ENCODE measurements around the gene GALK1. TPM values are rescaled to one million over a fixed set of nuclear protein-coding genes. Genes with fewer than 3 reads are reported as not detected.

Gene GALK1
- total and polyA plus RNA-seq, 9 of the 15 experiments (the other 6 are each of a cell fraction or from before 2014, with no cell fraction given), result 0.45 to 51.6 (median 17.4) TPM

DNA sequence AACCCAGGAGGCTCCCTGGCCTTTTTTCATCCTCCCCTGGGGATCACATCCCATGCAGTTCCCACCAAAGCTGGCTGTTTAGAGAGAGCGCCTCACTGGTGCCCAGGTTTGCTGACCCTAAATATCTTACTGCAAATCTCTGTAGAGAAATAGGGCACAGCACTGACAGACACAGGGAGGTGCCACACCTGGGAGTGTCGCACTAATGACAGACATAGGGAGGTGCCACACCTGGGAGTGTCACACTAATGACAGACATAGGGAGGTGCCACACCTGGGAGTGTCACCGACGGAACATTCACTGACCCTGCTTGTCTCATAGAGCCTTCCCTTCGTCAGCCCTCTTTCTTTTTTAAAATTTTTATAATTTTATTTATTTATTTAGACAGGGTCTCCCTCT is 45.2 kb upstream of the GALK1 start (continued):
- TF ChIP-seq, protein P1, sequence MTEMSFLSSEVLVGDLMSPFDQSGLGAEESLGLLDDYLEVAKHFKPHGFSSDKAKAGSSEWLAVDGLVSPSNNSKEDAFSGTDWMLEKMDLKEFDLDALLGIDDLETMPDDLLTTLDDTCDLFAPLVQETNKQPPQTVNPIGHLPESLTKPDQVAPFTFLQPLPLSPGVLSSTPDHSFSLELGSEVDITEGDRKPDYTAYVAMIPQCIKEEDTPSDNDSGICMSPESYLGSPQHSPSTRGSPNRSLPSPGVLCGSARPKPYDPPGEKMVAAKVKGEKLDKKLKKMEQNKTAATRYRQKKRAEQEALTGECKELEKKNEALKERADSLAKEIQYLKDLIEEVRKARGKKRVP (CRISPR knock-in tag; IDR thresholded peaks at IDR 0.05), result no peak
- TF ChIP-seq HCFC1 (IDR thresholded peaks at IDR 0.05; ENCODE audit: low read depth, low read length) (peak; percentile 45; the same call in 1 of the 2 replicates), MYNN (IDR thresholded peaks at IDR 0.05) (no peak), MYNN (CRISPR knock-in tag; IDR thresholded peaks at IDR 0.05) (no peak), NCOR1 (IDR thresholded peaks at IDR 0.05) (no peak), CBFA2T3 (IDR thresholded peaks at IDR 0.05) (no peak), NFRKB (IDR thresholded peaks at IDR 0.05; ENCODE audit: low read depth) (no peak), ZNF76 (CRISPR knock-in tag; IDR thresholded peaks at IDR 0.05; ENCODE audit: borderline replicate concordance) (no peak), SP1 (CRISPR knock-in tag; IDR thresholded peaks at IDR 0.05) (no peak), ZNF561 (CRISPR knock-in tag; conservative IDR thresholded peaks at IDR 0.05) (no peak), IRF2 (CRISPR knock-in tag; IDR thresholded peaks at IDR 0.05) (no peak), ZC3H11A (IDR thresholded peaks at IDR 0.05; ENCODE audit: low read depth, low read length) (no peak), FIP1L1 (IDR thresholded peaks at IDR 0.05; ENCODE audit: low read depth, low read length, poor library complexity, severe bottlenecking) (no peak), PTRF (tag; IDR thresholded peaks at IDR 0.05) (no peak)
- TF ChIP-seq, protein P2, sequence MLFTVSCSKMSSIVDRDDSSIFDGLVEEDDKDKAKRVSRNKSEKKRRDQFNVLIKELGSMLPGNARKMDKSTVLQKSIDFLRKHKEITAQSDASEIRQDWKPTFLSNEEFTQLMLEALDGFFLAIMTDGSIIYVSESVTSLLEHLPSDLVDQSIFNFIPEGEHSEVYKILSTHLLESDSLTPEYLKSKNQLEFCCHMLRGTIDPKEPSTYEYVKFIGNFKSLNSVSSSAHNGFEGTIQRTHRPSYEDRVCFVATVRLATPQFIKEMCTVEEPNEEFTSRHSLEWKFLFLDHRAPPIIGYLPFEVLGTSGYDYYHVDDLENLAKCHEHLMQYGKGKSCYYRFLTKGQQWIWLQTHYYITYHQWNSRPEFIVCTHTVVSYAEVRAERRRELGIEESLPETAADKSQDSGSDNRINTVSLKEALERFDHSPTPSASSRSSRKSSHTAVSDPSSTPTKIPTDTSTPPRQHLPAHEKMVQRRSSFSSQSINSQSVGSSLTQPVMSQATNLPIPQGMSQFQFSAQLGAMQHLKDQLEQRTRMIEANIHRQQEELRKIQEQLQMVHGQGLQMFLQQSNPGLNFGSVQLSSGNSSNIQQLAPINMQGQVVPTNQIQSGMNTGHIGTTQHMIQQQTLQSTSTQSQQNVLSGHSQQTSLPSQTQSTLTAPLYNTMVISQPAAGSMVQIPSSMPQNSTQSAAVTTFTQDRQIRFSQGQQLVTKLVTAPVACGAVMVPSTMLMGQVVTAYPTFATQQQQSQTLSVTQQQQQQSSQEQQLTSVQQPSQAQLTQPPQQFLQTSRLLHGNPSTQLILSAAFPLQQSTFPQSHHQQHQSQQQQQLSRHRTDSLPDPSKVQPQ (CRISPR knock-in tag; IDR thresholded peaks at IDR 0.05; ENCODE audit: borderline replicate concordance), result no peak
- TF ChIP-seq, protein P3, sequence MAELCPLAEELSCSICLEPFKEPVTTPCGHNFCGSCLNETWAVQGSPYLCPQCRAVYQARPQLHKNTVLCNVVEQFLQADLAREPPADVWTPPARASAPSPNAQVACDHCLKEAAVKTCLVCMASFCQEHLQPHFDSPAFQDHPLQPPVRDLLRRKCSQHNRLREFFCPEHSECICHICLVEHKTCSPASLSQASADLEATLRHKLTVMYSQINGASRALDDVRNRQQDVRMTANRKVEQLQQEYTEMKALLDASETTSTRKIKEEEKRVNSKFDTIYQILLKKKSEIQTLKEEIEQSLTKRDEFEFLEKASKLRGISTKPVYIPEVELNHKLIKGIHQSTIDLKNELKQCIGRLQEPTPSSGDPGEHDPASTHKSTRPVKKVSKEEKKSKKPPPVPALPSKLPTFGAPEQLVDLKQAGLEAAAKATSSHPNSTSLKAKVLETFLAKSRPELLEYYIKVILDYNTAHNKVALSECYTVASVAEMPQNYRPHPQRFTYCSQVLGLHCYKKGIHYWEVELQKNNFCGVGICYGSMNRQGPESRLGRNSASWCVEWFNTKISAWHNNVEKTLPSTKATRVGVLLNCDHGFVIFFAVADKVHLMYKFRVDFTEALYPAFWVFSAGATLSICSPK (IDR thresholded peaks at IDR 0.05; ENCODE audit: borderline replicate concordance), result no peak
- TF ChIP-seq, protein P4, sequence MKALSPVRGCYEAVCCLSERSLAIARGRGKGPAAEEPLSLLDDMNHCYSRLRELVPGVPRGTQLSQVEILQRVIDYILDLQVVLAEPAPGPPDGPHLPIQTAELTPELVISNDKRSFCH (CRISPR knock-in tag; IDR thresholded peaks at IDR 0.05), result no peak
- TF ChIP-seq, protein P4 (tag; IDR thresholded peaks at IDR 0.05), result no peak
- TF ChIP-seq, protein P5, sequence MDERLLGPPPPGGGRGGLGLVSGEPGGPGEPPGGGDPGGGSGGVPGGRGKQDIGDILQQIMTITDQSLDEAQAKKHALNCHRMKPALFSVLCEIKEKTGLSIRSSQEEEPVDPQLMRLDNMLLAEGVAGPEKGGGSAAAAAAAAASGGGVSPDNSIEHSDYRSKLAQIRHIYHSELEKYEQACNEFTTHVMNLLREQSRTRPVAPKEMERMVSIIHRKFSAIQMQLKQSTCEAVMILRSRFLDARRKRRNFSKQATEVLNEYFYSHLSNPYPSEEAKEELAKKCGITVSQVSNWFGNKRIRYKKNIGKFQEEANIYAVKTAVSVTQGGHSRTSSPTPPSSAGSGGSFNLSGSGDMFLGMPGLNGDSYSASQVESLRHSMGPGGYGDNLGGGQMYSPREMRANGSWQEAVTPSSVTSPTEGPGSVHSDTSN (CRISPR knock-in tag; IDR thresholded peaks at IDR 0.05; ENCODE audit: low read depth), result no peak
- TF ChIP-seq, protein P5 (tag; conservative IDR thresholded peaks at IDR 0.05; ENCODE audit: low read depth), result peak; percentile 31; the same call in 1 of the 2 replicates
- TF ChIP-seq, protein P6, sequence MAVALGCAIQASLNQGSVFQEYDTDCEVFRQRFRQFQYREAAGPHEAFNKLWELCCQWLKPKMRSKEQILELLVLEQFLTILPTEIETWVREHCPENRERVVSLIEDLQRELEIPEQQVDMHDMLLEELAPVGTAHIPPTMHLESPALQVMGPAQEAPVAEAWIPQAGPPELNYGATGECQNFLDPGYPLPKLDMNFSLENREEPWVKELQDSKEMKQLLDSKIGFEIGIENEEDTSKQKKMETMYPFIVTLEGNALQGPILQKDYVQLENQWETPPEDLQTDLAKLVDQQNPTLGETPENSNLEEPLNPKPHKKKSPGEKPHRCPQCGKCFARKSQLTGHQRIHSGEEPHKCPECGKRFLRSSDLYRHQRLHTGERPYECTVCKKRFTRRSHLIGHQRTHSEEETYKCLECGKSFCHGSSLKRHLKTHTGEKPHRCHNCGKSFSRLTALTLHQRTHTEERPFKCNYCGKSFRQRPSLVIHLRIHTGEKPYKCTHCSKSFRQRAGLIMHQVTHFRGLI (CRISPR knock-in tag; IDR thresholded peaks at IDR 0.05), result no peak

Data from K562 (cell line).